GM12878 (cell line): ENCODE data around the gene PMPCA.

Experiments used
- CEBPB ChIP-seq, 2 experiments: fragments of 150-350 bp in 1 of 2; IDR thresholded peaks; 2 replicates each; pipeline ENCODE4 v1.6.1; 2012 to 2014; ENCODE audit warnings: low read depth in 2 of 2, low read length in 2 of 2, borderline replicate concordance in 1 of 2, inconsistent platforms in 1 of 2
- CHD1 ChIP-seq: IDR thresholded peaks from 2 replicates; pipeline ENCODE4 v1.6.1; 2012; ENCODE audit warnings: low read depth, low read length, improper control_type of control experiment
- E2F8 ChIP-seq: fragments of 450-650 bp; IDR thresholded peaks from 2 replicates; pipeline ENCODE4 v1.6.1; 2018; ENCODE audit warnings: mild to moderate bottlenecking, low read depth, moderate library complexity; ENCODE audit not compliant: partially characterized antibody
- KAT2A ChIP-seq: conservative IDR thresholded peaks from 2 replicates; pipeline ENCODE4 v1.6.1; 2011; ENCODE audit warnings: low read depth, low read length; ENCODE audit not compliant: control insufficient read depth
- POLR2A ChIP-seq: IDR thresholded peaks from 2 replicates; pipeline ENCODE4 v1.6.1; 2011; ENCODE audit warnings: low read depth, mild to moderate bottlenecking, low read length
- POLR2AphosphoS5 ChIP-seq: IDR thresholded peaks from 2 replicates; pipeline ENCODE4 v1.6.1; 2011; ENCODE audit warnings: mild to moderate bottlenecking, low read length, inconsistent platforms
- TAF1 ChIP-seq: IDR thresholded peaks from 2 replicates; pipeline ENCODE4 v1.6.1; 2011; ENCODE audit warnings: mild to moderate bottlenecking, low read depth, low read length, borderline replicate concordance
- TF ChIP-seq, protein P1 (sequence below): IDR thresholded peaks from 2 replicates; pipeline ENCODE4 v1.6.1; 2012; ENCODE audit warnings: low read depth, low read length, improper control_type of control experiment
- TF ChIP-seq, protein P2 (sequence below): IDR thresholded peaks from 2 replicates; pipeline ENCODE4 v1.6.1; 2012; ENCODE audit warnings: mild to moderate bottlenecking, low read depth, low read length

DNA sequence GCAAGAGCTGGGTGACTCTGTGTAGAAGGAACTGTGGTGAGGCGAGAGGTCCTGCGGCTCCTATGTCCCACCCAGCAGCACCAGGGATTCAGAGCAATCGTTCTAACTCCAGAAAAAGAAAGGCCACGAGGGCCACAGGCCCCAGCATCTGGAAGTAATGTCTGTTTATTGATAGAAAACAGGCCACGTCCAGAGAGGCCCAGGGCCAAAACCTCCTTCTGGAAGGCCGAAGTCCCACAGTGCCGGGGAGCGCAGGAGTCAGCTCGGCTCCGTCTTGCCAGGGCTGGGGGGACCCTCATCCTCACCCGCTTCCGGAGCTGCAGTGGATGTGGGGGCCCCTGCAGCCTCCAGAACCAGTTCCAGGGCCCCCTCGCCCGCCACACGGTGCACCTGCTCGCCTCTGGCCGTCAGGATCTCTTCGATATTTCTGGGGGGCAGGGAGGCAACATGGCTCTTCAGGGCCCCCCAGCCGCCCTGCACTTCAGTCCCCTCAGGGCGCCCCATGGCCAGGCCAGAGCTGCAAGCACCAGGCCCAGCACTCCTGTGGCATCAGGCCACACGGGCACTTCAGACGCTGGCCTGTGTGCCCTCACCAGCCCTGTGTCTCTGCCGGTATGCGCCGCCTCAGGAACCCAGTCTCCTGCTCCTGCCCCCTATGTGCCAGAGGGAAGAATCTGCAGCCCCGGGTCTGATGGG lies 48.6 kb upstream of the PMPCA start:
- TF ChIP-seq, protein P1, sequence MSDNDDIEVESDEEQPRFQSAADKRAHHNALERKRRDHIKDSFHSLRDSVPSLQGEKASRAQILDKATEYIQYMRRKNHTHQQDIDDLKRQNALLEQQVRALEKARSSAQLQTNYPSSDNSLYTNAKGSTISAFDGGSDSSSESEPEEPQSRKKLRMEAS = no peak
- TF ChIP-seq, protein P2, sequence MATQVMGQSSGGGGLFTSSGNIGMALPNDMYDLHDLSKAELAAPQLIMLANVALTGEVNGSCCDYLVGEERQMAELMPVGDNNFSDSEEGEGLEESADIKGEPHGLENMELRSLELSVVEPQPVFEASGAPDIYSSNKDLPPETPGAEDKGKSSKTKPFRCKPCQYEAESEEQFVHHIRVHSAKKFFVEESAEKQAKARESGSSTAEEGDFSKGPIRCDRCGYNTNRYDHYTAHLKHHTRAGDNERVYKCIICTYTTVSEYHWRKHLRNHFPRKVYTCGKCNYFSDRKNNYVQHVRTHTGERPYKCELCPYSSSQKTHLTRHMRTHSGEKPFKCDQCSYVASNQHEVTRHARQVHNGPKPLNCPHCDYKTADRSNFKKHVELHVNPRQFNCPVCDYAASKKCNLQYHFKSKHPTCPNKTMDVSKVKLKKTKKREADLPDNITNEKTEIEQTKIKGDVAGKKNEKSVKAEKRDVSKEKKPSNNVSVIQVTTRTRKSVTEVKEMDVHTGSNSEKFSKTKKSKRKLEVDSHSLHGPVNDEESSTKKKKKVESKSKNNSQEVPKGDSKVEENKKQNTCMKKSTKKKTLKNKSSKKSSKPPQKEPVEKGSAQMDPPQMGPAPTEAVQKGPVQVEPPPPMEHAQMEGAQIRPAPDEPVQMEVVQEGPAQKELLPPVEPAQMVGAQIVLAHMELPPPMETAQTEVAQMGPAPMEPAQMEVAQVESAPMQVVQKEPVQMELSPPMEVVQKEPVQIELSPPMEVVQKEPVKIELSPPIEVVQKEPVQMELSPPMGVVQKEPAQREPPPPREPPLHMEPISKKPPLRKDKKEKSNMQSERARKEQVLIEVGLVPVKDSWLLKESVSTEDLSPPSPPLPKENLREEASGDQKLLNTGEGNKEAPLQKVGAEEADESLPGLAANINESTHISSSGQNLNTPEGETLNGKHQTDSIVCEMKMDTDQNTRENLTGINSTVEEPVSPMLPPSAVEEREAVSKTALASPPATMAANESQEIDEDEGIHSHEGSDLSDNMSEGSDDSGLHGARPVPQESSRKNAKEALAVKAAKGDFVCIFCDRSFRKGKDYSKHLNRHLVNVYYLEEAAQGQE = no peak
- TF ChIP-seq KAT2A = no peak
- TF ChIP-seq E2F8 = no peak
- TF ChIP-seq POLR2A = no peak
- no peak for TF ChIP-seq TAF1
- no peak for TF ChIP-seq POLR2AphosphoS5
- TF ChIP-seq CHD1 = no peak
- no peak for TF ChIP-seq CEBPB (IDR thresholded peaks at IDR 0.05; ENCODE audit: borderline replicate concordance in 1 of 2, low read depth in 2 of 2, low read length in 2 of 2)
